NCI-H2196 (cell line): ENCODE measurements around the gene SORBS1.

ENCODE experiments used
- DNase-seq: peaks from one replicate; lab custom pipeline; 2025; ENCODE audit not compliant: unreplicated experiment; lab: John Stamatoyannopoulos, UW

Gene SORBS1

GRCh38 chr10:95415621-95416031 lies 145.5 kb downstream of the SORBS1 start:
- no peak for DNase-seq

- DNase-seq: no peak
Observed at GRCh38 chr10:95414844-95415485, 146.2 kb downstream of the SORBS1 start.

- no peak for DNase-seq
Observed at GRCh38 chr10:95414016-95414830, 146.9 kb downstream of the SORBS1 start.

- DNase-seq: no peak
Observed at GRCh38 chr10:95413588-95413987, 147.6 kb downstream of the SORBS1 start.

- no peak for DNase-seq
Observed at GRCh38 chr10:95411635-95412034, 149.5 kb downstream of the SORBS1 start.

GRCh38 chr10:95408983-95409873 lies 151.9 kb downstream of the SORBS1 start:
- DNase-seq: no peak

- no peak for DNase-seq
Observed at GRCh38 chr10:95408148-95408960, 152.8 kb downstream of the SORBS1 start.

GRCh38 chr10:95407546-95407945 lies 153.6 kb downstream of the SORBS1 start:
- DNase-seq: no peak

- DNase-seq: no peak
Observed at GRCh38 chr10:95406651-95407280, 154.4 kb downstream of the SORBS1 start.

GRCh38 chr10:95405655-95406054 lies 155.5 kb downstream of the SORBS1 start:
- no peak for DNase-seq

GRCh38 chr10:95404864-95405263 lies 156.3 kb downstream of the SORBS1 start:
- no peak for DNase-seq

GRCh38 chr10:95404462-95404858 lies 156.7 kb downstream of the SORBS1 start:
- DNase-seq: no peak

- no peak for DNase-seq
Observed at GRCh38 chr10:95403700-95404461, 157.3 kb downstream of the SORBS1 start.

- no peak for DNase-seq
Observed at GRCh38 chr10:95401704-95402469, 159.3 kb downstream of the SORBS1 start.

GRCh38 chr10:95400787-95401186 lies 160.4 kb downstream of the SORBS1 start:
- DNase-seq: no peak

GRCh38 chr10:95399183-95399582 lies 162.0 kb downstream of the SORBS1 start:
- DNase-seq: no peak

GRCh38 chr10:95397747-95398146 lies 163.4 kb downstream of the SORBS1 start:
- DNase-seq: no peak

GRCh38 chr10:95395947-95396449 lies 165.2 kb downstream of the SORBS1 start:
- no peak for DNase-seq
